Measurements from ENCODE around the gene NSRP1.

DNA sequence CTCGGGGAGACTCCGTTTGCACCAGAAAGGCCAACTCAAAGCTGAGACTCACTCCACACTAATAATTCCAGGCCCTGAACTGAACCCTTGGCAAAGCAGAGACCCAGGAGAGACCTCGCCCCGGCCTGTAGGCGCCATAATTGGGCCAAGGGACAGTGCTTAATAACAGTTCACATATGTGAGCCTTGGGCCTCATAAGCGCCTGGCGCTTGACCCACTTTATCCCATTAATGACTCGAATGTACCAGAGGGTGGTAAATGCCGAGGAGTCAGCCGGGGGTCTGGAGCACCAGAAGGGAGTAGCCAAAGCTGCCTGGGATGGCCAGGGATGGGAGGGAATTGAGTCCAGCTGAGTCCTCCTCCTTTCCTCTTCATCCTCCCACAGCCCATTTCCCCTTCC lies 94.3 kb downstream of the NSRP1 start:
- TF ChIP-seq EZH2 (IDR thresholded peaks at IDR 0.05; ENCODE audit: insufficient read depth, poor library complexity, severe bottlenecking) (no peak), EZH2phosphoT487 (IDR thresholded peaks at IDR 0.05; ENCODE audit: insufficient read depth, low read depth) (no peak)

Data from GM23248 (cell line).